HG03066 (cell line): ENCODE results near the gene PRDM5.
A peak's percentile ranks its signal among the peaks of the same experiment; 100 is the strongest.

Experiments
- ATAC-seq: cut with Tn5 transposase; IDR thresholded peaks from one replicate; pipeline ENCODE4 v1.9.1; 2021; ENCODE audit warnings: low read depth; ENCODE audit not compliant: unreplicated experiment

Gene PRDM5

GRCh38 chr4:120720354-120720934 lies 202.1 kb downstream of the PRDM5 start:
- no peak for ATAC-seq

GRCh38 chr4:120718979-120719566 lies 203.5 kb downstream of the PRDM5 start:
- peak; percentile 87 for ATAC-seq

GRCh38 chr4:120716346-120716745 lies 206.2 kb downstream of the PRDM5 start:
- no peak for ATAC-seq

- ATAC-seq = no peak
Observed at GRCh38 chr4:120714417-120715010, 208.0 kb downstream of the PRDM5 start.

GRCh38 chr4:120709991-120710390 lies 212.5 kb downstream of the PRDM5 start:
- ATAC-seq = no peak

- ATAC-seq = no peak
Observed at GRCh38 chr4:120704538-120704937, 218.0 kb downstream of the PRDM5 start.

- ATAC-seq = no peak
Observed at GRCh38 chr4:120703908-120704307, 218.6 kb downstream of the PRDM5 start.

GRCh38 chr4:120699354-120699753 lies 223.2 kb downstream of the PRDM5 start:
- no peak for ATAC-seq

GRCh38 chr4:120694973-120695372 lies 227.6 kb downstream of the PRDM5 start:
- no peak for ATAC-seq

- ATAC-seq = no peak
Observed at GRCh38 chr4:120693816-120694215, 228.7 kb downstream of the PRDM5 start.

- no peak for ATAC-seq
Observed at GRCh38 chr4:120692964-120693363, 229.6 kb downstream of the PRDM5 start.

- ATAC-seq = no peak
Observed at GRCh38 chr4:120691536-120691935, 231.0 kb downstream of the PRDM5 start.

- ATAC-seq = no peak
Observed at GRCh38 chr4:120691106-120691505, 231.4 kb downstream of the PRDM5 start.

GRCh38 chr4:120688791-120689190 lies 233.7 kb downstream of the PRDM5 start:
- ATAC-seq = no peak

GRCh38 chr4:120685756-120686278 lies 236.7 kb downstream of the PRDM5 start:
- ATAC-seq = no peak

- ATAC-seq = no peak
Observed at GRCh38 chr4:120683897-120684540, 238.5 kb downstream of the PRDM5 start.

- no peak for ATAC-seq
Observed at GRCh38 chr4:120682981-120683380, 239.5 kb downstream of the PRDM5 start.

- no peak for ATAC-seq
Observed at GRCh38 chr4:120680647-120681228, 241.8 kb downstream of the PRDM5 start.

GRCh38 chr4:120673696-120674095 lies 248.8 kb downstream of the PRDM5 start:
- ATAC-seq = no peak

- no peak for ATAC-seq
Observed at GRCh38 chr4:120672558-120673147, 249.9 kb downstream of the PRDM5 start.

GRCh38 chr4:120672076-120672475 lies 250.4 kb downstream of the PRDM5 start:
- no peak for ATAC-seq
